H1 (cell line): ENCODE data around the gene KCNMA1. TPM values are rescaled to one million over a fixed set of nuclear protein-coding genes. Genes with fewer than 3 reads are reported as not detected.

Experiments
- CTCF ChIA-PET: fragments of 300-600 bp; sonication (Branson Sonifier 250); formaldehyde crosslinking; loops from one replicate; lab custom pipeline; 2021; ENCODE audit not compliant: partially characterized antibody; lab: Charles Lee
- POLR2A ChIA-PET: fragments of 300-600 bp; sonication (Branson Sonifier 250); formaldehyde crosslinking; loops from one replicate; lab custom pipeline; 2021; ENCODE audit warnings: inconsistent platforms; ENCODE audit not compliant: partially characterized antibody; lab: Charles Lee
- DNase-seq, 2 experiments: peaks; one replicate each; pipeline versions ENCODE4 v3.0.0 to v3.0.0-alpha.2; 2010 to 2022; ENCODE audit warnings: low spot score in 2 of 2, low read depth in 1 of 2, mixed read lengths in 1 of 2
- FAIRE-seq: peaks from 2 replicates; lab custom pipeline; 2011; peaks lifted over from hg19 to GRCh38; lab: Jason Lieb, UNC
- H2AFZ ChIP-seq: 2 replicates; pipeline ENCODE4 v1.8.1; 2012; ENCODE audit warnings: low read length, inconsistent platforms
- H2AK5ac ChIP-seq: 2 replicates; pipeline ENCODE4 v1.6.1; 2013; ENCODE audit warnings: low read depth, low read length
- H2BK120ac ChIP-seq: replicated peaks from 2 replicates; pipeline ENCODE3; 2013; ENCODE audit warnings: low read depth, low read length, inconsistent platforms
- H2BK12ac ChIP-seq: 2 replicates; pipeline ENCODE4 v1.6.1; 2013; ENCODE audit warnings: low read depth, low read length
- H2BK15ac ChIP-seq: 2 replicates; pipeline ENCODE4 v1.6.1; 2013; ENCODE audit warnings: low read length
- H2BK20ac ChIP-seq: 2 replicates; pipeline ENCODE4 v1.6.1; 2013; ENCODE audit warnings: low read length
- H2BK5ac ChIP-seq: 2 replicates; pipeline ENCODE4 v1.6.1; 2013; ENCODE audit warnings: low read depth, low read length
- H3K14ac ChIP-seq: 2 replicates; pipeline ENCODE4 v1.6.1; 2013; ENCODE audit warnings: inconsistent platforms; ENCODE audit not compliant: insufficient read length
- H3K18ac ChIP-seq: 2 replicates; pipeline ENCODE4 v1.6.1; 2013; ENCODE audit warnings: low read length; ENCODE audit errors: extremely low read depth
- H3K23ac ChIP-seq: 2 replicates; pipeline ENCODE4 v1.6.1; 2013; ENCODE audit warnings: inconsistent platforms; ENCODE audit not compliant: insufficient read length
- H3K23me2 ChIP-seq: 2 replicates; pipeline ENCODE4 v1.6.1; 2013; ENCODE audit warnings: low read depth, low read length
- H3K27ac ChIP-seq: 2 replicates; pipeline ENCODE4 v1.6.1; 2011; ENCODE audit warnings: low read depth, low read length, inconsistent platforms
- H3K27me3 ChIP-seq, 4 experiments: replicated peaks in 1 of 4; 1 replicate in 1 of 4; 2 replicates in 3 of 4; pipeline versions ENCODE4 v1.6.1 to v1.8.1; 2011 to 2013; ENCODE audit warnings: low read length in 3 of 4, mild to moderate bottlenecking in 3 of 4, inconsistent platforms in 2 of 4, mixed read lengths in 2 of 4, moderate library complexity in 1 of 4; ENCODE audit not compliant: control insufficient read depth in 3 of 4, insufficient read depth in 3 of 4; ENCODE audit errors: extremely low read depth in 1 of 4
- H3K36me3 ChIP-seq, 4 experiments: 2 replicates each; pipeline versions ENCODE4 v1.6.1 to v1.8.1; 2011 to 2013; ENCODE audit warnings: mild to moderate bottlenecking in 4 of 4, low read length in 3 of 4, moderate library complexity in 2 of 4, control low read depth in 1 of 4, inconsistent platforms in 1 of 4; ENCODE audit not compliant: insufficient read depth in 4 of 4, control insufficient read depth in 2 of 4
- H3K4ac ChIP-seq: replicated peaks from 2 replicates; pipeline ENCODE3; 2013; ENCODE audit warnings: low read length, low read depth, mixed read lengths, inconsistent platforms; ENCODE audit not compliant: insufficient read length
- H3K4me1 ChIP-seq, 4 experiments: replicated peaks in 1 of 4; 1 replicate in 1 of 4; 2 replicates in 3 of 4; pipeline versions ENCODE4 v1.6.1 to v1.8.1; 2011 to 2013; ENCODE audit warnings: low read length in 3 of 4, inconsistent platforms in 2 of 4, mixed read lengths in 1 of 4; ENCODE audit not compliant: insufficient read depth in 4 of 4, control insufficient read depth in 3 of 4
- H3K4me2 ChIP-seq, 2 experiments: 2 replicates each; pipeline versions ENCODE4 v1.6.1 to v1.8.1; 2011 to 2013; ENCODE audit warnings: low read depth in 2 of 2, low read length in 2 of 2, control low read depth in 1 of 2, inconsistent platforms in 1 of 2, mild to moderate bottlenecking in 1 of 2; ENCODE audit not compliant: insufficient read depth in 1 of 2
- H3K4me3 ChIP-seq, 4 experiments: fragments of 200-600, 300-600 bp in 1 of 4; sonication (generic), shearing (Covaris generic), sonication (Bioruptor Twin) in 1 of 4; 2 replicates each; pipeline versions ENCODE4 v1.5.1 to v1.8.1; 2011 to 2016; ENCODE audit warnings: low read length in 4 of 4, low read depth in 3 of 4, control low read depth in 2 of 4, inconsistent platforms in 2 of 4, mild to moderate bottlenecking in 2 of 4, mixed read lengths in 1 of 4, moderate library complexity in 1 of 4; ENCODE audit not compliant: insufficient read depth in 2 of 4; ENCODE audit errors: extremely low read depth in 1 of 4
- H3K56ac ChIP-seq: replicated peaks from 2 replicates; pipeline ENCODE3; 2013; ENCODE audit warnings: low read depth, mild to moderate bottlenecking, mixed read lengths, low read length, inconsistent platforms; ENCODE audit not compliant: insufficient read length
- H3K79me1 ChIP-seq: 2 replicates; pipeline ENCODE4 v1.6.1; 2013; ENCODE audit warnings: low read depth, low read length, control low read depth
- H3K79me2 ChIP-seq, 2 experiments: 2 replicates each; pipeline versions ENCODE4 v1.6.1 to v1.8.1; 2012 to 2013; ENCODE audit warnings: low read length in 2 of 2, mild to moderate bottlenecking in 2 of 2, inconsistent platforms in 1 of 2; ENCODE audit not compliant: insufficient read depth in 2 of 2, control insufficient read depth in 1 of 2
- H3K9ac ChIP-seq, 4 experiments: replicated peaks in 1 of 4; 1 replicate in 1 of 4; 2 replicates in 3 of 4; pipeline versions ENCODE4 v1.6.1 to v1.8.1; 2011 to 2013; ENCODE audit warnings: low read depth in 3 of 4, low read length in 3 of 4, control low read depth in 2 of 4, mild to moderate bottlenecking in 2 of 4, moderate library complexity in 2 of 4, inconsistent platforms in 1 of 4; ENCODE audit errors: extremely low read depth in 1 of 4
- H3K9me3 ChIP-seq, 2 experiments: 2 replicates each; pipeline versions ENCODE4 v1.6.1 to v1.8.1; 2012 to 2013; ENCODE audit warnings: mild to moderate bottlenecking in 2 of 2, moderate library complexity in 2 of 2, control low read depth in 1 of 2, inconsistent platforms in 1 of 2, low read depth in 1 of 2, low read length in 1 of 2, mixed read lengths in 1 of 2; ENCODE audit not compliant: insufficient read depth in 2 of 2
- H4K20me1 ChIP-seq, 2 experiments: replicated peaks in 1 of 2; 2 replicates each; pipeline versions ENCODE3 to v1.8.1; 2011 to 2013; ENCODE audit warnings: inconsistent platforms in 2 of 2, low read length in 2 of 2, mild to moderate bottlenecking in 1 of 2; ENCODE audit not compliant: insufficient read depth in 2 of 2, control insufficient read depth in 1 of 2
- H4K5ac ChIP-seq: 2 replicates; pipeline ENCODE4 v1.6.1; 2013; ENCODE audit warnings: low read length, low read depth, mixed read lengths, inconsistent platforms; ENCODE audit not compliant: insufficient read length
- H4K8ac ChIP-seq: 2 replicates; pipeline ENCODE4 v1.8.0; 2013; ENCODE audit warnings: mild to moderate bottlenecking, moderate library complexity, low read length, inconsistent platforms; ENCODE audit not compliant: insufficient read depth; ENCODE audit errors: extremely low read depth
- H4K91ac ChIP-seq: replicated peaks from 2 replicates; pipeline ENCODE3; 2013; ENCODE audit warnings: low read length, mixed read lengths, inconsistent platforms; ENCODE audit not compliant: insufficient read length
- MAX ChIP-seq: IDR thresholded peaks from 2 replicates; pipeline ENCODE4 v1.6.1; 2012; ENCODE audit warnings: inconsistent platforms
- RAD21 ChIP-seq, 2 experiments: IDR thresholded peaks in 1 of 2; conservative IDR thresholded peaks in 1 of 2; 2 replicates each; pipeline ENCODE4 v1.6.1; 2011; ENCODE audit warnings: low read depth in 2 of 2, low read length in 2 of 2, improper control_type of control experiment in 1 of 2, inconsistent platforms in 1 of 2, mild to moderate bottlenecking in 1 of 2, moderate library complexity in 1 of 2
- RFX5 ChIP-seq: IDR thresholded peaks from 2 replicates; pipeline ENCODE4 v1.6.1; 2011; ENCODE audit warnings: low read depth, low read length, improper control_type of control experiment, borderline replicate concordance
- TAF1 ChIP-seq: IDR thresholded peaks from 2 replicates; pipeline ENCODE4 v1.6.1; 2011; ENCODE audit warnings: mild to moderate bottlenecking, low read depth, low read length
- WGBS, 2 experiments: shearing (Covaris generic) in 1 of 2; methylation state at CpG; one replicate each; pipeline versions ENCODE4 v1.1.6 to v1.1.7; 2013 to 2015; ENCODE audit warnings: low lambda C conversion rate in 2 of 2, mixed read lengths in 2 of 2, inconsistent platforms in 1 of 2, low coverage in 1 of 2, missing lambda C conversion rate in 1 of 2; ENCODE audit not compliant: insufficient replicate concordance in 2 of 2, insufficient coverage in 1 of 2, insufficient read length in 1 of 2; ENCODE audit errors: extremely low coverage in 1 of 2, missing lambda C conversion rate in 1 of 2; 5-methylcytosine and 5-hydroxymethylcytosine counted together
- polyA plus RNA-seq, 7 experiments: library from polyadenylated mRNA; depleted of rRNA in 3 of 7; stranded (reverse) in 5 of 7; unstranded in 2 of 7; fragments of >200 nt in 5 of 7; fragments of 200-250 nt in 2 of 7; gene quantifications; 1 replicate in 5 of 7; 2 replicates in 1 of 7; 4 replicates in 1 of 7; pipeline versions ENCODE4 v1.2.1 to v1.2.3, GENCODE V29; 2011 to 2013; ENCODE audit warnings: missing spikeins in 2 of 7, mixed read lengths in 2 of 7
- total RNA-seq: library from RNA; stranded (reverse); fragmentation: NEBNext Ultra II Directional; extraction: Animal tissue kit (Norgen Biotek cat#: 25700); gene quantifications from 2 replicates; pipeline ENCODE4 v1.2.1, GENCODE V29; 2021

The KCNMA1 gene
- total and polyA plus RNA-seq, 2 of the 8 experiments (the other 6 are each of a cell fraction or from before 2014, with no cell fraction given), result 10.2 to 11.1 TPM

- Histone ChIP-seq H2BK5ac (0 out of 2 replicates have a peak overlapping the region, but pooled peaks have one; percentile 13), H3K23ac (no peak overlapping the region), H2BK15ac (peak overlapping the region; percentile 72; the same call in 1 of the 2 replicates), H3K14ac (no peak overlapping the region), H4K20me1 (no peaks in the 10 kb centered on the region), H3K4me1 (peaks cover 4 to 17% (median 13%) of the 10 kb centered on the region in 4 experiments; a peak in 6 of 7 replicates), H3K23me2 (no peaks in the 10 kb centered on the region; the same call in 1 of the 2 replicates), H3K79me1 (no peaks in the 10 kb centered on the region), H3K56ac (no peak overlapping the region), H3K18ac (no peak overlapping the region), H3K4ac (no peak overlapping the region), H3K9me3 (no peaks in the 10 kb centered on the region), H2AK5ac (no peak overlapping the region), H3K9ac (no peak overlapping the region), H2BK12ac (no peak overlapping the region), H3K4me3 (no peak overlapping the region), H4K5ac (no peak overlapping the region), H2AFZ (no peak overlapping the region), H2BK20ac (no peak overlapping the region), H4K91ac (no peak overlapping the region)
- ChIA-PET POLR2A (no interaction called here), CTCF (interaction anchor here (1.0 kb wide), 2 partner anchors 42 to 114 kb away, joined by 3 to 6 read pairs; no protein-coding TSS in a partner anchor)
- FAIRE-seq (no peak), DNase-seq (no peak)
- TF ChIP-seq TAF1 (no peak), MAX (0 out of 2 replicates have a peak, but pooled peaks have one; percentile 24), RAD21 (IDR thresholded peaks at IDR 0.05 in 1 of 2, conservative IDR thresholded peaks at IDR 0.05 in 1 of 2; ENCODE audit: low read depth in 2 of 2, low read length in 2 of 2) (no peak), RFX5 (no peak)
- TF ChIP-seq, all 59 proteins: peak for 1
- Histone ChIP-seq H3K79me2 (peaks cover 0 to 2% of the 10 kb centered on the region in 2 experiments; a peak in 1 of 4 replicates), H4K8ac (peak overlapping the region; percentile 65), H3K27me3 (no peaks in the 10 kb centered on the region), H3K27ac (no peak overlapping the region), H2BK120ac (no peak overlapping the region), H3K4me2 (no peak overlapping the region), H3K36me3 (no peaks in the 10 kb centered on the region)
- WGBS, 2 experiments, result 63% methylated on average over 3 of the region's 3 CpGs; no CpG with 5 or more reads in 1 of the 2 experiments
Measured at GRCh38 chr10:77529050-77529576, 108.5 kb downstream of the KCNMA1 start.
